CD4-positive, alpha-beta memory T cell (primary cell): ENCODE results near the gene NDUFAF2. TPM values are rescaled to one million over a fixed set of nuclear protein-coding genes. Genes with fewer than 3 reads are reported as not detected.
A peak's percentile ranks its signal among the peaks of the same experiment; 100 is the strongest.

Source experiments
- CTCF ChIA-PET: fragments of 350-600 bp; sonication (Branson Sonifier 250); formaldehyde crosslinking; loops from one replicate; lab custom pipeline; 2021; ENCODE audit warnings: inconsistent platforms; ENCODE audit not compliant: partially characterized antibody; lab: Charles Lee
- POLR2A ChIA-PET: fragments of 350-600 bp; sonication (Branson Sonifier 250); formaldehyde crosslinking; loops from one replicate; lab custom pipeline; 2021; ENCODE audit not compliant: partially characterized antibody; lab: Charles Lee
- DNase-seq, 5 donors: peaks; one replicate each; pipeline versions ENCODE4 v3.0.0 to v3.0.0-alpha.2; 2020 to 2022; ENCODE audit warnings: mixed read lengths in 1 of 5
- H3K27ac ChIP-seq: one replicate; pipeline ENCODE4 v1.7.0; 2013; ENCODE audit warnings: low read depth, low read length
- H3K27me3 ChIP-seq: 2 replicates; pipeline ENCODE4 v1.7.0; 2013; ENCODE audit warnings: mild to moderate bottlenecking, low read length, moderate library complexity; ENCODE audit not compliant: insufficient read depth
- H3K36me3 ChIP-seq: 2 replicates; pipeline ENCODE4 v1.7.0; 2013; ENCODE audit warnings: mild to moderate bottlenecking, low read length, moderate library complexity; ENCODE audit not compliant: insufficient read depth
- H3K4me1 ChIP-seq: 2 replicates; pipeline ENCODE4 v1.7.0; 2013; ENCODE audit warnings: mild to moderate bottlenecking, low read length, moderate library complexity; ENCODE audit not compliant: insufficient read depth
- H3K4me3 ChIP-seq, 2 donors: one replicate each; pipeline ENCODE4 v1.7.0; 2013; ENCODE audit warnings: low read length in 2 of 2, mild to moderate bottlenecking in 1 of 2
- H3K9me3 ChIP-seq, 2 donors: one replicate each; pipeline ENCODE4 v1.7.0; 2013; ENCODE audit warnings: low read length in 2 of 2, control low read depth in 1 of 2; ENCODE audit not compliant: control insufficient read depth in 1 of 2
- H3K27ac Mint-ChIP-seq, 7 donors: one replicate each; pipeline ENCODE4 v1.8.0; 2020 to 2021; ENCODE audit warnings: mixed read lengths in 7 of 7, mild to moderate bottlenecking in 6 of 7, inconsistent platforms in 3 of 7, moderate library complexity in 3 of 7
- H3K27me3 Mint-ChIP-seq, 2 donors: one replicate each; pipeline ENCODE4 v1.8.0; 2020 to 2021; ENCODE audit warnings: mixed read lengths in 2 of 2
- H3K36me3 Mint-ChIP-seq, 2 donors: one replicate each; pipeline ENCODE4 v1.8.0; 2020 to 2021; ENCODE audit warnings: mixed read lengths in 2 of 2, inconsistent platforms in 1 of 2, mild to moderate bottlenecking in 1 of 2
- H3K4me1 Mint-ChIP-seq, 4 donors: one replicate each; pipeline ENCODE4 v1.8.0; 2020 to 2021; ENCODE audit warnings: mixed read lengths in 4 of 4, mild to moderate bottlenecking in 1 of 4
- H3K4me3 Mint-ChIP-seq, 8 donors: one replicate each; pipeline ENCODE4 v1.8.0; 2020 to 2021; ENCODE audit warnings: mixed read lengths in 8 of 8, mild to moderate bottlenecking in 7 of 8, moderate library complexity in 6 of 8, inconsistent platforms in 3 of 8
- H3K9me3 Mint-ChIP-seq, 8 donors: one replicate each; pipeline ENCODE4 v1.8.0; 2020 to 2021; ENCODE audit warnings: mixed read lengths in 8 of 8, mild to moderate bottlenecking in 5 of 8, inconsistent platforms in 3 of 8, moderate library complexity in 1 of 8
- intact Hi-C: fragments of 100-400 bp; cut with micrococcal nuclease; formaldehyde crosslinking; loops from one replicate; pipeline ENCODE4 v1.15.1; 2023
- polyA plus RNA-seq, 2 donors: library from polyadenylated mRNA; unstranded; fragments of 300-500 nt; fragmentation: Illumina TruSeq; gene quantifications; one replicate each; pipeline ENCODE4 v1.2.3, GENCODE V29; 2021
- total RNA-seq, 2 experiments: library from RNA; stranded (reverse); gene quantifications; one replicate each; pipeline ENCODE4 v1.2.3, GENCODE V29; 2021

NDUFAF2 gene
- total RNA-seq (10 to 100 TPM; 14.7 to 14.8 TPM), polyA plus RNA-seq (10 to 100 TPM; 34.8 to 44.9 TPM)

- POLR2A ChIA-PET: interaction anchor here (0.6 to 2.2 kb wide), 3 partner anchors 15 to 386 kb away, joined by 3 to 15 read pairs (median 5); partner anchors contain the start of genes DEPDC1B and ZSWIM6
Measured at GRCh38 chr5:60944904-60945812, at the start of gene NDUFAF2, which contains the start of gene ERCC8. Gene NDUFAF2, plus strand, starts transcription at chr5:60945205. Its CDS starts 51 bp downstream, at chr5:60945256. Gene ERCC8, minus strand, starts transcription at chr5:60945070. Its CDS starts 62 bp downstream, at chr5:60945008.

GRCh38 chr5:60896991-60897390 lies 48.0 kb upstream of the NDUFAF2 start:
- ChIA-PET CTCF (no interaction called here), POLR2A (no interaction called here)
- peaks cover 0 to 3% (median 0%) of the 10 kb centered on the region in 8 donors for H3K9me3 Mint-ChIP-seq
- Histone ChIP-seq H3K27ac (no peak overlapping the region), H3K9me3 (no peaks in the 10 kb centered on the region), H3K36me3 (no peaks in the 10 kb centered on the region), H3K4me1 (no peaks in the 10 kb centered on the region), H3K4me3 (no peak overlapping the region), H3K27me3 (no peaks in the 10 kb centered on the region)
- no peak overlapping the region for H3K27ac Mint-ChIP-seq
- intact Hi-C loops: no loop called here
- H3K27me3 Mint-ChIP-seq: no peaks in the 10 kb centered on the region
- peaks cover 49 to 50% of the 10 kb centered on the region in 2 donors for H3K36me3 Mint-ChIP-seq
- no peak for DNase-seq
- H3K4me3 Mint-ChIP-seq: no peak overlapping the region
- peaks cover 0 to 2% (median 0%) of the 10 kb centered on the region in 4 donors for H3K4me1 Mint-ChIP-seq

More at GRCh38 chr5:60944904-60945812, at the start of gene NDUFAF2, which contains the start of gene ERCC8:
- CTCF ChIA-PET: interaction anchor here (0.6 to 3.0 kb wide), 3 partner anchors 14 to 1506 kb away, joined by 4 to 9 read pairs (median 4); no protein-coding TSS in a partner anchor
- H3K9me3 Mint-ChIP-seq: no peaks in the 10 kb centered on the region
- Histone ChIP-seq H3K9me3 (no peaks in the 10 kb centered on the region), H3K36me3 (no peaks in the 10 kb centered on the region), H3K27me3 (no peaks in the 10 kb centered on the region), H3K27ac (peak within 1 kb of the TSS; percentile 60), H3K4me3 (peak within 1 kb of the TSS; percentile 92 to 94), H3K4me1 (peaks cover 21% of the 10 kb centered on the region)
- no peak within 1 kb of the TSS for H3K4me3 Mint-ChIP-seq
- no peaks in the 10 kb centered on the region for H3K27me3 Mint-ChIP-seq
- intact Hi-C loops: loop anchor here (1.0 to 5.0 kb wide), 5 partner anchors 15 to 463 kb away; partner anchors contain the start of genes DEPDC1B, SMIM15 and ZSWIM6
- peaks cover 5% of the 10 kb centered on the region in 2 donors for H3K36me3 Mint-ChIP-seq
- H3K4me1 Mint-ChIP-seq: peaks cover 18 to 28% (median 23%) of the 10 kb centered on the region in 4 donors
- peak within 1 kb of the TSS in 3 of 7 donors; percentile 45 to 89 (median 75) for H3K27ac Mint-ChIP-seq
- DNase-seq: peak; percentile 86 to 90 (median 89)

GRCh38 chr5:60903356-60903755 lies 41.6 kb upstream of the NDUFAF2 start:
- Histone ChIP-seq H3K9me3 (no peaks in the 10 kb centered on the region), H3K4me3 (no peak overlapping the region), H3K36me3 (no peaks in the 10 kb centered on the region), H3K27me3 (no peaks in the 10 kb centered on the region), H3K4me1 (no peaks in the 10 kb centered on the region), H3K27ac (no peak overlapping the region)
- Mint-ChIP-seq H3K4me3 (no peak overlapping the region), H3K27ac (no peak overlapping the region), H3K9me3 (no peaks in the 10 kb centered on the region), H3K4me1 (peaks cover 0 to 2% (median 0%) of the 10 kb centered on the region in 4 donors), H3K27me3 (no peaks in the 10 kb centered on the region), H3K36me3 (peaks cover 23 to 26% of the 10 kb centered on the region in 2 donors)
- CTCF ChIA-PET: no interaction called here
- intact Hi-C loops: no loop called here
- no peak for DNase-seq
- POLR2A ChIA-PET: no interaction called here

- no peak for DNase-seq
- Mint-ChIP-seq H3K4me3 (no peak overlapping the region), H3K36me3 (peaks cover 60 to 67% of the 10 kb centered on the region in 2 donors)
Measured at GRCh38 chr5:60916646-60917045, 28.4 kb upstream of the NDUFAF2 start.

GRCh38 chr5:60918466-60918865 lies 26.5 kb upstream of the NDUFAF2 start:
- Mint-ChIP-seq H3K9me3 (no peaks in the 10 kb centered on the region), H3K27ac (no peak overlapping the region), H3K27me3 (no peaks in the 10 kb centered on the region), H3K4me3 (no peak overlapping the region), H3K36me3 (peaks cover 59 to 62% of the 10 kb centered on the region in 2 donors), H3K4me1 (no peaks in the 10 kb centered on the region)
- no peaks in the 10 kb centered on the region for H3K27me3 ChIP-seq
- CTCF ChIA-PET: no interaction called here
- no peak for DNase-seq
- H3K4me3 ChIP-seq: no peak overlapping the region
- POLR2A ChIA-PET: no interaction called here
- no peaks in the 10 kb centered on the region for H3K9me3 ChIP-seq
- H3K4me1 ChIP-seq: no peaks in the 10 kb centered on the region
- H3K36me3 ChIP-seq: peaks cover 7% of the 10 kb centered on the region
- intact Hi-C loops: no loop called here
- no peak overlapping the region for H3K27ac ChIP-seq

More at GRCh38 chr5:60916646-60917045, 28.4 kb upstream of the NDUFAF2 start:
- Histone ChIP-seq H3K4me1 (no peaks in the 10 kb centered on the region), H3K9me3 (no peaks in the 10 kb centered on the region), H3K36me3 (peaks cover 7% of the 10 kb centered on the region), H3K27ac (no peak overlapping the region), H3K4me3 (no peak overlapping the region), H3K27me3 (no peaks in the 10 kb centered on the region)
- Mint-ChIP-seq H3K4me1 (no peaks in the 10 kb centered on the region), H3K27me3 (no peaks in the 10 kb centered on the region), H3K9me3 (no peaks in the 10 kb centered on the region), H3K27ac (no peak overlapping the region)
- ChIA-PET CTCF (no interaction called here), POLR2A (no interaction called here)
- intact Hi-C loops: no loop called here

GRCh38 chr5:60927450-60927849 lies 17.6 kb upstream of the NDUFAF2 start:
- CTCF ChIA-PET: interaction anchor here (1.2 to 1.4 kb wide), 2 partner anchors 12 to 21 kb away, joined by 3 to 5 read pairs; no protein-coding TSS in a partner anchor
- Mint-ChIP-seq H3K4me1 (peaks cover 0 to 2% (median 0%) of the 10 kb centered on the region in 4 donors), H3K9me3 (no peaks in the 10 kb centered on the region), H3K4me3 (no peak overlapping the region), H3K36me3 (peaks cover 20 to 24% of the 10 kb centered on the region in 2 donors), H3K27me3 (no peaks in the 10 kb centered on the region), H3K27ac (peak overlapping the region in 1 of 7 donors; percentile 1)
- no peak for DNase-seq
- Histone ChIP-seq H3K9me3 (no peaks in the 10 kb centered on the region), H3K36me3 (no peaks in the 10 kb centered on the region), H3K4me1 (no peaks in the 10 kb centered on the region), H3K27ac (no peak overlapping the region), H3K27me3 (no peaks in the 10 kb centered on the region), H3K4me3 (no peak overlapping the region)
- POLR2A ChIA-PET: no interaction called here
- intact Hi-C loops: no loop called here

- peaks cover 16 to 18% of the 10 kb centered on the region in 2 donors for H3K36me3 Mint-ChIP-seq
- no peaks in the 10 kb centered on the region for H3K36me3 ChIP-seq
- H3K27ac Mint-ChIP-seq: no peak overlapping the region
- H3K9me3 Mint-ChIP-seq: no peaks in the 10 kb centered on the region
- intact Hi-C loops: no loop called here
- peaks cover 0 to 4% (median under 1%) of the 10 kb centered on the region in 4 donors for H3K4me1 Mint-ChIP-seq
- POLR2A ChIA-PET: no interaction called here
- no peak overlapping the region for H3K4me3 ChIP-seq
- no peak overlapping the region for H3K27ac ChIP-seq
- no peaks in the 10 kb centered on the region for H3K4me1 ChIP-seq
- H3K9me3 ChIP-seq: no peaks in the 10 kb centered on the region
- no peaks in the 10 kb centered on the region for H3K27me3 ChIP-seq
- no peaks in the 10 kb centered on the region for H3K27me3 Mint-ChIP-seq
- H3K4me3 Mint-ChIP-seq: no peak overlapping the region
- CTCF ChIA-PET: no interaction called here
- DNase-seq: no peak
Measured at GRCh38 chr5:60929024-60929423, 16.0 kb upstream of the NDUFAF2 start.
